Astrocyte (in vitro differentiated cells and primary cell): ENCODE measurements around the gene NR6A1. TPM values are rescaled to one million over a fixed set of nuclear protein-coding genes. Genes with fewer than 3 reads are reported as not detected.
A peak's percentile ranks its signal among the peaks of the same experiment; 100 is the strongest.

Experiments used
- DNase-seq: peaks from one replicate; pipeline ENCODE4 v3.0.0-alpha.2; 2010; ENCODE audit warnings: low read depth
- FAIRE-seq: peaks from 2 replicates; lab custom pipeline; 2011; peaks lifted over from hg19 to GRCh38; lab: Jason Lieb, UNC
- H2AFZ ChIP-seq: 2 replicates; pipeline ENCODE4 v1.6.0; 2012; ENCODE audit warnings: low read depth, low read length, inconsistent platforms
- H3K27ac ChIP-seq: 2 replicates; pipeline ENCODE4 v1.5.1; 2011; ENCODE audit warnings: low read depth, low read length, inconsistent platforms
- H3K27me3 ChIP-seq: 2 replicates; pipeline ENCODE4 v1.6.0; 2011; ENCODE audit warnings: low read length, inconsistent platforms; ENCODE audit not compliant: insufficient read depth
- H3K36me3 ChIP-seq: 2 replicates; pipeline ENCODE4 v1.5.1; 2011; ENCODE audit warnings: low read length, inconsistent platforms; ENCODE audit not compliant: insufficient read depth
- H3K4me1 ChIP-seq: 2 replicates; pipeline ENCODE4 v1.5.1; 2011; ENCODE audit warnings: low read length, inconsistent platforms; ENCODE audit not compliant: insufficient read depth
- H3K4me2 ChIP-seq: 2 replicates; pipeline ENCODE4 v1.6.0; 2012; ENCODE audit warnings: low read length, inconsistent platforms
- H3K4me3 ChIP-seq: 2 replicates; pipeline ENCODE4 v1.5.1; 2011; ENCODE audit warnings: low read depth, mild to moderate bottlenecking, low read length, inconsistent platforms; ENCODE audit not compliant: insufficient read depth
- H3K79me2 ChIP-seq: 2 replicates; pipeline ENCODE4 v1.6.0; 2012; ENCODE audit warnings: mild to moderate bottlenecking, low read length, inconsistent platforms; ENCODE audit not compliant: insufficient read depth
- H3K9ac ChIP-seq: 2 replicates; pipeline ENCODE4 v1.6.0; 2012; ENCODE audit warnings: mild to moderate bottlenecking, low read length, inconsistent platforms
- H3K9me3 ChIP-seq: 2 replicates; pipeline ENCODE4 v1.5.1; 2012; ENCODE audit warnings: low read depth, mild to moderate bottlenecking, low read length, inconsistent platforms; ENCODE audit not compliant: insufficient read depth
- H4K20me1 ChIP-seq: 2 replicates; pipeline ENCODE4 v1.6.0; 2012; ENCODE audit warnings: low read length, inconsistent platforms; ENCODE audit not compliant: insufficient read depth
- H3K27ac Mint-ChIP-seq: one replicate; pipeline ENCODE4 v1.8.0; 2021; ENCODE audit warnings: mild to moderate bottlenecking, mixed read lengths; ENCODE audit not compliant: unreplicated experiment
- H3K27me3 Mint-ChIP-seq: one replicate; pipeline ENCODE4 v1.8.0; 2021; ENCODE audit warnings: low read depth, mixed read lengths; ENCODE audit not compliant: unreplicated experiment
- H3K36me3 Mint-ChIP-seq: one replicate; pipeline ENCODE4 v1.8.0; 2021; ENCODE audit warnings: low read depth, mixed read lengths; ENCODE audit not compliant: unreplicated experiment
- H3K4me1 Mint-ChIP-seq: one replicate; pipeline ENCODE4 v1.8.0; 2021; ENCODE audit warnings: low read depth, mixed read lengths; ENCODE audit not compliant: unreplicated experiment
- H3K4me3 Mint-ChIP-seq: one replicate; pipeline ENCODE4 v1.8.0; 2021; ENCODE audit warnings: mild to moderate bottlenecking, moderate library complexity, mixed read lengths; ENCODE audit not compliant: unreplicated experiment
- H3K9me3 Mint-ChIP-seq: one replicate; pipeline ENCODE4 v1.8.0; 2021; ENCODE audit warnings: mild to moderate bottlenecking, mixed read lengths; ENCODE audit not compliant: unreplicated experiment
- EZH2 ChIP-seq: IDR thresholded peaks from 2 replicates; pipeline ENCODE4 v1.6.1; 2012; ENCODE audit warnings: mild to moderate bottlenecking, low read length, inconsistent platforms; ENCODE audit not compliant: insufficient read depth
- total RNA-seq: library from RNA; stranded (reverse); gene quantifications from 2 replicates; pipeline ENCODE4 v1.2.1, GENCODE V29; 2021
- TF ChIP-seq, protein P1 (sequence below): IDR thresholded peaks from 2 replicates; pipeline ENCODE4 v1.5.1; 2011; ENCODE audit warnings: low read depth, mild to moderate bottlenecking, inconsistent platforms, low read length, moderate library complexity; ENCODE audit not compliant: insufficient read depth

The NR6A1 gene
- total RNA-seq, 1 donor from 2014 or later: 20.8 TPM

DNA sequence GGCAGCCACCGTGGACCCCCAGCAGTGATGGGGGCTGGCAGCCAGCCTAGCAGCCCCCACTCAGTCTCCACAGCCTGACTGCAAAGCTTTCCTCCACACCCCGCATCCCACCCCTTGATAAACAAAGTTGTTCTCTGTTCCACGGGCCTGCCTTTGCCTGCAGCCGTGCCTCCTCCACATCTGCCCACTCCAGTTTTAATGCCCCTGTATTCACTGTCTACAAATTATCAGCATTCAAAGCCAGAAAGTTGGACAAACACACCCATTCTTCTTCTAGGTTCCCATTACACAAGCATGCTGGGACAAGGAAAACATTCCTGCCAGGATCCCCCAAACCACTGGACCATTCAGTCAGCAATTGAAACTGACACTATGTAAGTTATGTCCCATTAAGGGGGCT is 240.9 kb downstream of the NR6A1 start:
- H4K20me1 ChIP-seq: no peaks in the 10 kb centered on the region
- H3K4me1 ChIP-seq: peaks cover 8% of the 10 kb centered on the region
- no peak overlapping the region for H3K9ac ChIP-seq
- no peaks in the 10 kb centered on the region for H3K9me3 ChIP-seq
- H3K36me3 ChIP-seq: no peaks in the 10 kb centered on the region
- Mint-ChIP-seq H3K36me3 (peaks cover 22% of the 10 kb centered on the region), H3K27ac (no peak overlapping the region), H3K4me1 (peaks cover 13% of the 10 kb centered on the region), H3K27me3 (no peaks in the 10 kb centered on the region), H3K4me3 (peak overlapping the region; percentile 55), H3K9me3 (peaks cover 3% of the 10 kb centered on the region)
- DNase-seq: no peak
- no peak for TF ChIP-seq EZH2
- TF ChIP-seq, protein P1, sequence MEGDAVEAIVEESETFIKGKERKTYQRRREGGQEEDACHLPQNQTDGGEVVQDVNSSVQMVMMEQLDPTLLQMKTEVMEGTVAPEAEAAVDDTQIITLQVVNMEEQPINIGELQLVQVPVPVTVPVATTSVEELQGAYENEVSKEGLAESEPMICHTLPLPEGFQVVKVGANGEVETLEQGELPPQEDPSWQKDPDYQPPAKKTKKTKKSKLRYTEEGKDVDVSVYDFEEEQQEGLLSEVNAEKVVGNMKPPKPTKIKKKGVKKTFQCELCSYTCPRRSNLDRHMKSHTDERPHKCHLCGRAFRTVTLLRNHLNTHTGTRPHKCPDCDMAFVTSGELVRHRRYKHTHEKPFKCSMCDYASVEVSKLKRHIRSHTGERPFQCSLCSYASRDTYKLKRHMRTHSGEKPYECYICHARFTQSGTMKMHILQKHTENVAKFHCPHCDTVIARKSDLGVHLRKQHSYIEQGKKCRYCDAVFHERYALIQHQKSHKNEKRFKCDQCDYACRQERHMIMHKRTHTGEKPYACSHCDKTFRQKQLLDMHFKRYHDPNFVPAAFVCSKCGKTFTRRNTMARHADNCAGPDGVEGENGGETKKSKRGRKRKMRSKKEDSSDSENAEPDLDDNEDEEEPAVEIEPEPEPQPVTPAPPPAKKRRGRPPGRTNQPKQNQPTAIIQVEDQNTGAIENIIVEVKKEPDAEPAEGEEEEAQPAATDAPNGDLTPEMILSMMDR: no peak
- no peak overlapping the region for H3K27ac ChIP-seq
- H3K27me3 ChIP-seq: no peaks in the 10 kb centered on the region
- no peak overlapping the region for H3K4me2 ChIP-seq
- H2AFZ ChIP-seq: no peak overlapping the region
- no peak overlapping the region for H3K4me3 ChIP-seq
- no peak for FAIRE-seq
- H3K79me2 ChIP-seq: no peaks in the 10 kb centered on the region

DNA sequence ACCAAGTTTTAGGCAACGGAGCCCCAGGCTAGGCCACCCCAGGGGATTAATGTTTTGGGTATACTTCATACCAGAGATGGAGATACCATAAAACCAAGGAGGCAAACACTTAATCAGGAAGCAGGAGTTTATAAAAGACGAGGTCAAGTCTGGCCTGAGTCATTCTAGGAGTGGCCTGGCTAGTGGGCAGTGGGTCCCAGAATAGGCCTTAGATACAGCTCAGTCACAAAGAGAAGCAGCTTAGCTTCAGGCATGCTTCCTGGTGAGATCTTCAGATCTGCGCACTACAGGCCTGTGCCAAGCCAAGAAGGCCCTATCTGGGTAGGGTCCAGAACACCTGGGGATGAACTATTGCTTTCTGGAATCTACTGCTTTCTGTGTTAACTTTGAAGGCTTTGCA is 243.3 kb downstream of the NR6A1 start:
- no peak overlapping the region for H3K27ac ChIP-seq
- H4K20me1 ChIP-seq: no peaks in the 10 kb centered on the region
- peaks cover 8% of the 10 kb centered on the region for H3K4me1 ChIP-seq
- H3K4me2 ChIP-seq: peak overlapping the region; percentile 18
- H3K27me3 Mint-ChIP-seq: no peaks in the 10 kb centered on the region
- no peaks in the 10 kb centered on the region for H3K9me3 ChIP-seq
- DNase-seq (peak; percentile 56), FAIRE-seq (no peak)
- no peaks in the 10 kb centered on the region for H3K27me3 ChIP-seq
- peaks cover 16% of the 10 kb centered on the region for H3K36me3 Mint-ChIP-seq
- no peak overlapping the region for H3K4me3 ChIP-seq
- no peak overlapping the region for H3K9ac ChIP-seq
- H3K79me2 ChIP-seq: no peaks in the 10 kb centered on the region
- peak overlapping the region; percentile 37 for H2AFZ ChIP-seq
- no peak overlapping the region for H3K4me3 Mint-ChIP-seq
- peak overlapping the region; percentile 62 for H3K27ac Mint-ChIP-seq
- H3K9me3 Mint-ChIP-seq: peaks cover 3% of the 10 kb centered on the region
- TF ChIP-seq, protein P1: no peak
- no peak for TF ChIP-seq EZH2
- H3K4me1 Mint-ChIP-seq: peaks cover 13% of the 10 kb centered on the region
- no peaks in the 10 kb centered on the region for H3K36me3 ChIP-seq

DNA sequence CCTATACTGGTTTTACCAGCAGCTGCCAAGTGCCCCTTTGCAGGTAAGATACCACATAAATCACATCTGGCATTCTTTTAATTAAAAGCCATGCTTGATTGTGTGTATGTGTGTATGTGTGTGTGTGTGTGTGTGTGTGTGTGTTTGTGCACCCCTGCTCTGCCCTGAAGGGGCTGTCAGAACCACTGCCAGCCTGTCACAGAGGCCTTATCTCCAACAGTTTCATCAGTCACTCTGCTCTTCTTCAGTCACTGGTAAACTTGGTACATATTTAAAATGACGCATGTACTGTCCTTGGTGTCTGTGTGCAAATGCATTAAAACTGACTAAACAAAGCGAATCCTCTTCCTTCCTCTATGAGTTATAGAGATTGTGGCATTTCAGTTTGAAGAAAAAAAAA is 244.9 kb downstream of the NR6A1 start:
- Histone ChIP-seq H3K36me3 (no peaks in the 10 kb centered on the region), H3K4me2 (no peak overlapping the region), H3K27ac (no peak overlapping the region), H3K9ac (no peak overlapping the region), H2AFZ (no peak overlapping the region), H3K79me2 (no peaks in the 10 kb centered on the region), H3K27me3 (no peaks in the 10 kb centered on the region), H4K20me1 (no peaks in the 10 kb centered on the region), H3K9me3 (no peaks in the 10 kb centered on the region), H3K4me3 (no peak overlapping the region), H3K4me1 (peaks cover 8% of the 10 kb centered on the region)
- H3K27me3 Mint-ChIP-seq: no peaks in the 10 kb centered on the region
- no peak overlapping the region for H3K4me3 Mint-ChIP-seq
- no peaks in the 10 kb centered on the region for H3K9me3 Mint-ChIP-seq
- FAIRE-seq: no peak
- H3K4me1 Mint-ChIP-seq: peaks cover 11% of the 10 kb centered on the region
- no peak for TF ChIP-seq EZH2
- TF ChIP-seq, protein P1: no peak
- no peak overlapping the region for H3K27ac Mint-ChIP-seq
- no peak for DNase-seq
- peaks cover 17% of the 10 kb centered on the region for H3K36me3 Mint-ChIP-seq
